Measurements from ENCODE around the gene ARHGEF6.

GRCh38 chrX:136689436-136689835 lies 91.3 kb downstream of the ARHGEF6 start:
- no peak for TF ChIP-seq EZH2phosphoT487 (IDR thresholded peaks at IDR 0.05; ENCODE audit: borderline replicate concordance, low read depth, low read length)
- TF ChIP-seq, protein P1, sequence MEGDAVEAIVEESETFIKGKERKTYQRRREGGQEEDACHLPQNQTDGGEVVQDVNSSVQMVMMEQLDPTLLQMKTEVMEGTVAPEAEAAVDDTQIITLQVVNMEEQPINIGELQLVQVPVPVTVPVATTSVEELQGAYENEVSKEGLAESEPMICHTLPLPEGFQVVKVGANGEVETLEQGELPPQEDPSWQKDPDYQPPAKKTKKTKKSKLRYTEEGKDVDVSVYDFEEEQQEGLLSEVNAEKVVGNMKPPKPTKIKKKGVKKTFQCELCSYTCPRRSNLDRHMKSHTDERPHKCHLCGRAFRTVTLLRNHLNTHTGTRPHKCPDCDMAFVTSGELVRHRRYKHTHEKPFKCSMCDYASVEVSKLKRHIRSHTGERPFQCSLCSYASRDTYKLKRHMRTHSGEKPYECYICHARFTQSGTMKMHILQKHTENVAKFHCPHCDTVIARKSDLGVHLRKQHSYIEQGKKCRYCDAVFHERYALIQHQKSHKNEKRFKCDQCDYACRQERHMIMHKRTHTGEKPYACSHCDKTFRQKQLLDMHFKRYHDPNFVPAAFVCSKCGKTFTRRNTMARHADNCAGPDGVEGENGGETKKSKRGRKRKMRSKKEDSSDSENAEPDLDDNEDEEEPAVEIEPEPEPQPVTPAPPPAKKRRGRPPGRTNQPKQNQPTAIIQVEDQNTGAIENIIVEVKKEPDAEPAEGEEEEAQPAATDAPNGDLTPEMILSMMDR (conservative IDR thresholded peaks at IDR 0.05; ENCODE audit: low read length) = no peak
